Stimulated activated CD4-positive, alpha-beta T cell treated with anti-CD3 and anti-CD28 coated beads, Interleukin-1b, Interleukin-23, amount 100 ng/mL, for 24 hours (primary cell): Measurements from ENCODE around the gene GNA12.

ENCODE experiments used
- DNase-seq, 4 experiments: peaks; one replicate each; pipeline ENCODE4 v3.0.0-alpha.2; 2020; ENCODE audit warnings: low read depth in 4 of 4, low spot score in 1 of 4

GNA12 gene

DNA sequence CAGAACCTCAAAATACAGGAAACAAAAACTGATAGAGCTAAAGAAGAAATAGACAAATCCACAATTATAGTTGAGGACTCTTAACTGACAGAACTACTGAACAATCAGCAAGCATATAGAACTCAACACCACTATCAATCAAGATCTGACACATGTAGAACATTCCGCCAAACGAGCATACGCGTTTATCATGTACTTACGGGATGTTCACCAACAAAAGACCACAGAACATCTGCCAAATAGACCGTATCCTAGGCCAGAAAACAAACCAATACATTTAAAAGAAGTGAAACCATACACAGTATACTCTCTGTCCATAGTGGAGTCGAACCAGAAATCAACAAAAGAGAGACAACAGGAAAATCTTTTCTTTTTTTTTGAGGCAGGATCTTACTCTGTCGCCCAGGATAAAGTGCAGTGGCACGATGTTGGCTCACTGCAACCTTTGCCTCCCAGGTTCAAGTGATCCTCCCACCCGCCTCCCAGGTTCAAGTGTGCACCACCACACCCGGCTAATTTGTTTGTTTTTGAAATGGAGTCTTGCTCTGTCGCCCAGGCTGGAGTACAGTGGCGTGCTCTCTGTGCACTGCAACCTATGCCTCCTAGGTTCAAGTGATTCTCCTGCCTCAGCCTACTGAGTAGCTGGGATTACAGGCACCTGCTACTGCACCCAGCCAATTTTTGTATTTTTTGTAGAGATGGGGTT, 5.1 kb downstream of the GNA12 start:
- no peak for DNase-seq

DNA sequence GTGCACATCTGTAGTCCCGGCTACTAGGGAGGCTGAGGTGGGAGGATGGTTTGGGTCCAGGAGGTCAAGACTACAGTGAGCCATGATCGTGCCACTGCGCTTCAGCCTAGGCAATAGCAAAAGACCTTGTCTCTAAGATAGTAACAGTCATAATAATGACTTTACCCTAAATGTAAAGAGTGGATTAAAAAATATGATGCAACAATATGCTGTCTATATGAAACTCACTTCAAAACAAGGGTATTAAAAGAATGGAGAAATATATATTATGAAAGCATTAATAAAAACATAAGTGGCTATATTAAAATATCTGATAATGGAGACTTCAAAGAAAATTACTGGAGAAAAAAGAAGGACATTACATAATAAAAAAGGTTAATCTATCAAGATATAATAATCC, 5.7 kb downstream of the GNA12 start:
- DNase-seq = no peak

DNA sequence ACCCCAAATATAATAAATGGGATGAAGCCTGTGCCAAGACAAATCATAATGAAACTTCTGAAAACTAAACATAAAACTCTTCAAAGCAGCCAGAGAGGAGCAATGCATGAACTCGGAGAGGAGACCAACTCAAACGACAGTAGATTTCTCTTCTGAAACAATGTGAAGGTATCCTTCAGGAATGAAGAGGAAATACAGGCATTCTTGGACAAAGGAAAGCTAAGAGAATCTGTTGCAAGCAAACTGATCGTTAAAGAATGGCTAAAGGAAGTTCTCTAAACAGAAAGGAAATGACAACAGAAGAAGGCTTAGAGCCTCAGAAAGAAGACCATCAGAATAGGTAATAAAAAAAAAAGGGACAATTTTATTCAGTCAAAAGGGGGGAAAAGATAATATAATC, 6.6 kb downstream of the GNA12 start:
- no peak for DNase-seq

DNA sequence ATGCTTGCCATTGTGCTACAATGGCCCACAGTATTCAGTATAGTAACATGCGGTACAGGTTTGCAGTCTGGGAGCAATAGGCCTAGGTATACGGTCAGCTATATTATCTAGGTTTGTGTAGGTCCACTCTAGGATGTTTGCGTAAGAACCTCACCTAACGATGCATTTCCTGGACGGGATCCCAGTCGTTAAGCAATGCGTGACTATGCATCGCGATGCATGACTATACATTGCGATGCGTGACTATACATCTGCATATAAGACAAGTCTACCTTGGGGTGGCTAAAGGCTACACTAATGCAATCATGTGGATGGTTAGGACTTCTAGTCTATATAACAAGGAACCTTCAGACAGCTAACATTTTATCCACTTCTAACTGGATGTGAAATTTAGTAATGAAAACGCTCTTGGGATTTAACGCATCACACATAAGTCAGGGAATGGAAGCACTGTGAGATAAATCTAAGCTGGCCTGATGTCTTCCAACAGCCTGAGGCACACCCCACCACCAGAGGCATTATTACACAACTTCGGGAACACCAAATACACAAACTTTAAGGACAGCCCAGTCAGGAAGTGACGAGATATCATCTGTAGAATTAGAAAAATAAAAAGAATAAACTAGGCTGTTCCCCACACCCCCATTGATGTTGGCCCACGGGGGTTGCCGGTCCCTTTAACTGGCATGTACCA, 9.2 kb downstream of the GNA12 start:
- no peak for DNase-seq

DNA sequence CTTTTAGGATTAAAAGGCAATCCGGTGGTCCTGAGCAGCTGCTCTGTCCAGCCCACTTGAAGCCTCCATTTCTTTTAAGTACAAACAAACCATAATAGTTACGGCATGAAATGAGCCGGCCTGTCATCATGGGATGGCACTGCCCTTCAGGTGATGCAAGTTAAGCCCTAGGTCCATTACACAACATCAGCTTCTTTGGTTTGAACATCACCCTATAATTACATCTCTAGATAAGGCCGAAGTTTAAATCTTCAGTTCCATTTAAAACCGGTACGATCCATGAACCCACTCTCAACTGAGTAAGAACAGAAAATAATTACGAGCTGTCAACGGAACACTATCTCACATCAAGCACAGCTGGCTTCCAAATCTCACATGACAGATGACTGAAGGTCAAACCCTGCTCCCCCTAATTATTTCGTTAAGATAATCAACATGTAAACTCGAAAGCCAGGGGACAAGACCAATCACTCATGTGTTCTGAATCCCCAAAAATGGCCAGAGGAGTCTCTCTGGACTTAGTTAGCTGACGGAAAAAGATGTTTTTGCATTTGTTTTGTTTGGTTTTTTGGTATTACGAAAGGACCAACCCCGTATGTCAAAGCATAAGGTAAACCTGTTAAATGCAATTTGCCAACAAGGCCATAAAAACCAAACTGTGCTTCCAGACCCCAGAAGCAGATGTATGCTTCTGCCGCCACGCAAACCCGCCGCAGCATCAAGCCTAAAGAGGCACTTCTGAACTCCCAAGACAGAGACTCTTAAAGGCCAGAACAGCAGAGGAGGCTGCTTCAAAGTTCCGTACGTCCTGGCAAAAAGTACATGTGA, 10.8 kb downstream of the GNA12 start:
- no peak for DNase-seq

DNA sequence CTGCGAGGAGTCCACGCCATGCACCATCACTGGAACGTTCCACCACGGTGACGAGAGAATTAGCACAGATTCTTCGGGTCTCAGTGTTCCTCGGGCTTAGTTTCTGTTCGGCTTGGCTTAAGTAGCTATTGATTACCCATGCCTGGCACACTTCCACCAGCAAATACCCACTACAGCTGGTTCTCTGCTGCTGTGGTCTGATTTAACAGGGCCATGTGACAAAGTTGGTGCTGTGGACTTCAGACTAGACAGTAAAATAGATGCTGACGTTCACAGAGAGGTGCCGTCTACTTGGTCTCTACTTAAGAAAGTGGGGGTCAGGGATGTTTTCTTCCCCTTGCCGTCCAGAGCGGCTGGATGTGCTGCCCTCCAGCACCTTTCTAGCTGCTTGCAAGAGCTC, 11.6 kb downstream of the GNA12 start:
- DNase-seq = no peak

DNA sequence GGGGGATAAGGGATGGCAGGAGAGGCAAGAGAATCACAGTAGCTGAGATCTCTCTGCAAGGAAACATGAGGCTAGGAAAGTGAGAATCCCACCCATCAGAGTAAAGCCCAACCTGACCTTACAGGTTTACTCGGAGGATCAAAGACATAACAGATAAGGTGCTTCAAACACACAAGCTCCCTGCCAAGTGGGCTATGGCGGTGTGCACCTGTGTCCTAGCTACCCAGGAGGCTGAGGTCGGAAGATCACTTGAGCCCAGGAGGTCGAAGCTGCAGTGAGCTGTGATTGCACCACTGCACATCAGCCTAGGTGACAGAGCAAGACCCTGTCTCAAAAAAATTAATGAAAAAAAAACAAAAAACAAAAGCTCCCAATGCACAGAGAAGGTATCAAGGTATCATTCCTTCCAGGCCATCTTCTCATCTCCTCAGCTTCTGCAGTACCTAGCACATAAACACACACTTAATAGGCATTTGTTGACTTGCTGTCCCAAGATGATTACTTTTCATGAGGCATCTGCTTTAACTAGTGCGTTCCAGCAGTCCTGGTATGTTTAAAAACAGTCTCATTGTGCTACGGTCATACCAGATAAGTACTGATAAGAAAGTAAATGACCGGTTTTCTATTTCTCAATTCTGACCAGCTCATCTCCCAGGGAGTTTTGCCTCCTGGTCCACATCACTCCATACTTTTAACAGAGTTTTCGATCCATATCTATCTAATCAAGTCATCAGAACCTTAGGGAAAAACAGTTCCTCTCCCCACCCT, 13.3 kb downstream of the GNA12 start:
- DNase-seq = no peak

DNA sequence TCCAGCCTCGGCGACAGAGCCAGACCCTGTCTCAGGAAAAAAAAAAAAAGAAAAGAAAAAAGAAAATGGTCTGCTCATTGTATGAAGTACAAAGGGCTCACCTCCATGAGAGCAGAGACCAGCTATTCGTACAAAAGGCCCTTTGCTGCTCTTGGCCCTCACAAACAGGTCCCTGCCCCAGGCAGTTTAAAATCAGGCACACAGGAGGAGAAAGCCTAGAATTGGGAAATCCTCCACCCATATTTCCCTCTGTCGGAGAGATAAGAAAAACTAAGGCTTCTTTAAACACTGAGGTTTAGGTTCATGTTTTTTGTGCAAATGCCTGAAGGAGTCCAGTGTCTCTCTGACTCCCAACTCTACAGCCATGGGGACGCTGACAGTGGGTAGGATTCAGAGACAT, 15.1 kb downstream of the GNA12 start:
- DNase-seq = no peak

DNA sequence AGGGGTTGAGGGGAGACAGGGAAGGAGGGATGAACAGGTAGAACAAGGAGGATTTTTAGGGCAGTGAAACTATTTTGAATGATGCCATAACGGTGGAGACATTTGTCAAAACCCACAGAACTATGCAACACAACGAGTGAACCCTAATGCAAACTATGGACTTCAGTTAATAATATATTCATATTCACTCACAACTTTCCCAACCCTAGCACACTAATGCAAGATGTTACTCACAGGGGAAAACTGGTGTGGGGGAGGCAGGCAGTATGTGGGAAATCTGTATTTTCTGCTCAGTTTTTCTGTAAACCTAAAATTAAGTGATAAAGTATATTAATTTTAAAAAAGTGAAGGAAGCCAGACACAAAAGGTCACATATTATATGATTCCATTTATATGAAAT, 17.3 kb downstream of the GNA12 start:
- no peak for DNase-seq

DNA sequence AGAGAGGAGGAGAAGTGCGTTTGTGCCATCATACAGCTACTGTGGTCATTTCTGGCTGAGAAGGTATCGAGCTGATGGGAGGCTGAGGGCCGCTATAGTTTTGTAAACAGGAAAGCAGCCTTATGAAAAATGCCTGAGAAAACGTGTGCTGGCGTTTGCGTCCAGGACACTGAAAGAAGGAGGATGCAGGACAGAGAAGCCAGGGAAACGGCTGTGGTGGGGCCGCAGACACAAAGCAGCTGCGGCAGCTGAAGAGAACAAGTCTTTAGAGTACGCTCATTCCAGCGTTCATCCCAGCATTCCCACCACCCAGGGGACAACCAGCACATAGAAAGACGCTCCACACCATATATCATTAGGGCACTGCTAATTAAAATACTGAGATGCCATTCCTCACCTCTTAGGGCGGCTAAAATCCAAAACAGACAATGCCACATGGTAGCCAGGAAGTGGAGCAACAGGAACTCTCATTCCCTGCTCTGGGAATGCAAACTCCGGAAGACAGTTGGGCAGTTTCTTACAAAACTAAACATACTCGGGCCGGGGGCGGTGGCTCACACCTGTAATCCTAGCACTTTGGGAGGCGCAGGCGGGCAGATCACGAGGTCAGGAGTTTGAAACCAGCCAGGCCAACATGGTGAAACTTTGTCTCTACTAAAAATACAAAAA, 18.4 kb downstream of the GNA12 start:
- DNase-seq = no peak

DNA sequence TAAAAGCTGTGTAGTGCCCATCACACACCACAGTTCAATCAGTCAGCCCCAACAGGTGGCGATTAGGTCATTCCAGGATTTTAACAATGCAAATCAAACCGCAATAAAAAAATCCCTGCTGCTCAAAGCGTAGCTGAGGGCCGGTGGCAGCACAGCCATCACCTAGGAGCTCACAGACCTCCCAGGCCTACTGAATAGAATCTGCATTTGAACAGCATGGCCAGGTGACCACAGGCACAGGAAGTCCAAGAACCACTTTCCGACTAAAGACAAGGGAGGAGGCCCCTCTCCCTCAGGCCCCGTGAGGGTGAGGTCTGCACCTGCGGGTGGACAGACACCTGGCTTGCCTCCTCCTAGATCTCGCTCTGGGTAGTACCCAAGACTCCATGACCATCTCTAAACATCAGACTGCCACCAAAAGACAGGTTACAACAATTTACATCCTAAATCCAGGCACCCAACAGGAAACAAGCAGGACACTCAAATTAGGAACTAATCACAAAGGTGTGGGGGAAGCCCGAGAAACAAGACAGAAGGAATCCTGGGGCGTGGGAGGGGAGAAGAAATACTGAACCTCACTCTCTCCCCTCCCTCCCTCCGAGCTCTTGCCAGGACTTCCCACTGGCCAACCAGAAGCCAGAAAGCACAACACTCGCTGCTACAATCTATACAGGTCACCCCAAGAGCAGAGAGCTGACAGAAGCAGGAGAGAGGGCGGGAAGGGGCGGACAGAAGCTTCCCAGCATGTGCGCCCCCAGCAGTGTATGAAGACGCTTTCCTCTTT, 19.2 kb downstream of the GNA12 start:
- DNase-seq = no peak

DNA sequence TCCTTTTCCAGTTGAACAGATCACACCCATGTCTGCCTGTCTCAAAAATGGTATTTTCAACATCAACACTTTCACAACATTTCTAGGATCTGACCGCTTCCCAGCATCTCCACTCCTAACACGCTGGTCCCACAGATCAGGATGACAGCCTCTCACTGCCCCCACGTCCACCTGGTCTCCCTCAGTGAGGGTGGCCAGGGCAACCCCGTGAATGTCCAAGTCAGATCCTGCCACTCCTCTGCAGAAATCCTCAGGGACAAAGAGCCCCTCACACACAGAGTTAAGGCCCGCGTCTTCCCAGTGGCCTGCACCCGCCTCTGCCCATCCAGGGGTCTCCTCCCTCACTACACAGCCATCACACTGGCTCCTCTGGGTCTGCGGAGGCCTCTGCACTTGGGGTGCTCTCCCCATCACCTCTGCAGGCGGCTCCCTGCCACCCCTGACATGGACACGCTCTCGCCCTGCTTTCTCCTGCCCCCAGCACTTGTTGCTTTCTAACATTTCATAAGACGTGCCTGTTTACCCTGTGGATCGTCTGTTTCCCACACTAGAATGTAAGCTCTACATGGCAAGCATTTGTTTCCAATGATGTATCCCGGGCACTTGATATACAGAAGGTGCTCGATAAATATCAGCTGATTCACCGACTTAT, 20.0 kb downstream of the GNA12 start:
- no peak for DNase-seq

DNA sequence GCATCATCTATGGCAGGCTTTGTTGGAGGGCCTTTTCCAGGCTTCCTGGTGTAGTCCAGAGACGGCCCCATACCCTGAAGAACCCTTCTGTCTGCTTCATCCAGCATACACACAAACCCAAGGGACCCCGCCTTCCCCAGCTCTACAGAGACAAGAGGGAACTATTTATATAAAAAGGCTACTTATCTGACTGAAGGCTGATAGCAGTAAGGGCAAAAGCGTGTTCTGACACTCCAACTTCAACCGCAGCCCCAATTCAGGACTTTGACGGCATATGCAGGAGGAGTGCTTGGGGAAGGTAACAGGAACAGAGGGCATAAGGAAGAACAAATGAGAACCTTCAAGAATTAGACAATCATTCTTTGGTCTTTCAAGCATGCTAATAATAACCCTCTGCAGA, 21.0 kb downstream of the GNA12 start:
- DNase-seq = no peak

DNA sequence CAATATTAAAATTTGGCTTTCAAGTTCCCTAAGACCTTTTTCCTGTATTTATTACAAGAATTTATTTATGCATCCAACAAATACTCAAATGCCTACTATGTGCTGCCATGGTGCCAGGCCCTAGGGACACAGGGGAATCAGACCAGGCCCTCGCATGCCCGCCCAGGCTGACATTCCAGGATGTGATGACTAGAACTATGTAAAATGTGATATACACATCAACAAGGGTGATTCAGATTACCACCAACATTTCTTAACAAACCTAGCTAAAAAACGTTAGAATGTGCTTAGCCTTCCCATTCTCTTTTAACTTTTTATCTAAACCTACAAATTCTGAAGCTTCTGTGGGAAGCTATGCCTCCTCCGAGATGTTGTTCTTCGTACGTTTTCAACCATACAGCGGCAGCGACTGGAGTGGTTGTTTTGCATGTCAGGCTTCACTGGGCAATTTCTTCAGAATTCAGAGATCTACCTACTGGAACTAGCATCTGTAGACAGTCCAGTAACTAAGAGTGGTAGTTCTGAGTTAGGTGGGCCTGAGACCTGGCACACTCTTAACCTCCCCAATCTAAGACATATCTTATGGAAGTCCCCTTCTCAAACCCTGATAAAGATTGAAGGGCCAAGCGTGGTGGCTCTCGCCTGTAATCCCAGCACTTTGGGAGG, 22.1 kb downstream of the GNA12 start:
- no peak for DNase-seq

DNA sequence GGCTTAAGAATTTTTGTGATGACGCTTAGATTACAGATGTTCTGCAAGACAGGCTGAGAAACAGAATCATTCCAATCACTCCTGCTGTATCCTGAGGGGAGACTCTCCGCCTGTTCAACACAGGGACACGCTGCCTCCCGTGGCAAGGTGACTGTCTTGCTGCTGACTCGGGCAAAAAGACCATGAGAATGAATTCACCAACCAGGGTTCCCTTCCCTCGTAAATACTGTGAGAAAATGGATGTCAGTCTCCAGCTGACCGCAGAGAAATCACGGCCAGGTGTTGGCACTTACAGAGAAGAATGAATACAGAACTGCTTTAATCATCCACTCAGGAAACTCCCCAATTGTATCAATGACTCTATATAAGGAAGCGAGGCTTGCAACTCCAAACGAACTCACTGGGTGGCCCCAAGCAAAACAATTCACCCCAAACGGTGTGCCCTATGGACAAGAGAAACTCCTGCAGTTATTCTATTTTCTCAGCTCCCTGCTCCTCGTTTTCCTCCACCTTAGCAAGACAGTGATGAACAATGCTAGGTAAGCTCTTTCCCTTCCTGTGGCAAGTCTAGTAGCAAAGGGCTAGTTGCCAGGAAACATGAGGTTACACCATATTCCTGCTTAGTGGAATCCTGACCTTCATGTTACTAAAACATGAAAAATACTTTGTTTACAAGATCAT, 22.8 kb downstream of the GNA12 start:
- no peak for DNase-seq

DNA sequence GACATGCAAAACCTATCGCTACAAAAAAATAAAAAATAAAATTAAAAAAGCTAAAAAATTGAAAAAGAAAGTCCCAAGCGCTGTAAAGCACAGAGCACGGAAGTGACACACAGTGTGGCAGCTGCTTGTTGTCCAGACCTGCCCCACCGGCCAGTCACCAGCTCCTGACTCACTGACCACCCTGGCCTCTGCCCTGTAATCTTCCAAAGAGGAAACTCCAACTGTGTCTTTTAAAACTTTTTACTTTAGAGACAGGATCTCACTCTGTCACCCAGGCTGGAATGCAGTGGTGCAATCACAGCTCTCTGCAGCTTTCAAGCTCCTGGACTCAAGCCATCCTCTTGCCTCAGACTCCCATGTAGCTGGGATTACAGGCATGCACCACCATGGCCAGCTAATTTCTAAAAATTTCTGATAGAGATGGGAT, 23.6 kb downstream of the GNA12 start:
- no peak for DNase-seq

DNA sequence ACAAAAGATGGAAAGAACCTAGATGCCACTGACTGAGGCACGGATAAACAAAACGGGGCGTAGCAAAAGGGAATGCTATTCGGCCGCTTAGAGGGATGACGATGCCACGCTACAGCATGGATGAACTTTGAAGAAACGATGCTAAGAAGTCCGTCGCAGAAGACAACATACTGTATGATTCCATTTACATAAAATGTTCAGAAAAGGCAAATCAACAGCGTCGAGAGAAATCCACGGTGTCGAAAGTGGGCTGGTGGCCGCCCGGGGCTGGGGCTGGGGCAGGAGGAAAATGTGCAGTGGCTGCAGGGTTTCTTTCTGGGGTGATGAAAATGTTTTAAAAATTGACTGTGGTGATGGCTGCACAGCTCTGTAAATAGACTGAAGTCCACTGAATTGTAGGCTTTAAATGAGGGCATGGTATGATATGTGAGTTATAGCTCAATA, 24.1 kb downstream of the GNA12 start:
- no peak for DNase-seq
